Thoracic aorta (tissue), 2 donors: ENCODE results near the gene FHIT. TPM values are rescaled to one million over a fixed set of nuclear protein-coding genes. Genes with fewer than 3 reads are reported as not detected.
"Not testable (repeated sequence)": the region's sequence is repeated elsewhere in the genome, so short reads cannot be mapped to it uniquely, and the experiment has no call there.

Source experiments
- ATAC-seq: fragments of 150-250 bp; one replicate; pipeline ENCODE4 v1.8.0; 2017; ENCODE audit warnings: low read depth; ENCODE audit not compliant: insufficient number of reproducible peaks, low FRiP score
- DNase-seq: peaks from one replicate; pipeline ENCODE4 v3.0.0-alpha.2; 2020; ENCODE audit warnings: low spot score
- H3K27ac ChIP-seq, 2 donors: fragments of 200-600 bp; sonication (generic); 1 replicate in 1 of 2; 2 replicates in 1 of 2; pipeline ENCODE4 v1.5.1; 2016; ENCODE audit warnings: mild to moderate bottlenecking in 2 of 2, moderate library complexity in 2 of 2
- H3K27me3 ChIP-seq: fragments of 200-600 bp; sonication (generic); replicated peaks from 2 replicates; pipeline ENCODE4 v1.6.0; 2016; ENCODE audit warnings: mild to moderate bottlenecking; ENCODE audit not compliant: insufficient read depth
- H3K36me3 ChIP-seq: fragments of 200-600 bp; sonication (generic); one replicate; pipeline ENCODE4 v1.5.1; 2016
- H3K4me1 ChIP-seq, 2 donors: fragments of 200-600 bp; sonication (generic); 1 replicate in 1 of 2; 2 replicates in 1 of 2; pipeline versions ENCODE4 v1.5.1 to v1.6.0; 2016; ENCODE audit warnings: low read depth in 2 of 2, mild to moderate bottlenecking in 1 of 2; ENCODE audit not compliant: control insufficient read depth in 1 of 2
- H3K4me3 ChIP-seq: fragments of 200-600 bp; sonication (generic); 2 replicates; pipeline ENCODE4 v1.5.1; 2016; ENCODE audit warnings: mild to moderate bottlenecking
- H3K9me3 ChIP-seq: fragments of 200-600 bp; sonication (generic); 2 replicates; pipeline ENCODE4 v1.5.1; 2016
- CTCF ChIP-seq: fragments of 200-600 bp; sonication (generic); IDR thresholded peaks from one replicate; pipeline ENCODE4 v1.5.1; 2019; ENCODE audit warnings: antibody characterized with exemption
- total RNA-seq, 2 donors: library from RNA; depleted of rRNA; stranded (reverse); fragments of >200 nt; gene quantifications; one replicate each; pipeline versions ENCODE4 v1.1.0 to v1.2.3, GENCODE V29; 2016

The FHIT gene
- total RNA-seq, 2 donors from 2014 or later = 2.0 to 2.3 TPM

GRCh38 chr3:60696428-60697125 is 554.7 kb downstream of the FHIT start:
- DNase-seq = no peak
- Histone ChIP-seq H3K27me3 (no peaks in the 10 kb centered on the region), H3K36me3 (no peaks in the 10 kb centered on the region), H3K4me1 (no peaks in the 10 kb centered on the region), H3K9me3 (no peaks in the 10 kb centered on the region), H3K4me3 (no peak overlapping the region), H3K27ac (no peak overlapping the region)
- no peak for TF ChIP-seq CTCF
- ATAC-seq = no peak

GRCh38 chr3:60675424-60675823 is 575.8 kb downstream of the FHIT start:
- no peaks in the 10 kb centered on the region for H3K36me3 ChIP-seq
- no peaks in the 10 kb centered on the region for H3K4me1 ChIP-seq
- no peaks in the 10 kb centered on the region for H3K27me3 ChIP-seq
- no peak overlapping the region for H3K27ac ChIP-seq
- ATAC-seq (no peak), DNase-seq (no peak)
- H3K9me3 ChIP-seq = no peaks in the 10 kb centered on the region
- no peak overlapping the region for H3K4me3 ChIP-seq
- TF ChIP-seq CTCF = no peak

- H3K4me1 ChIP-seq = no peaks in the 10 kb centered on the region
- no peak for DNase-seq
- H3K36me3 ChIP-seq = no peaks in the 10 kb centered on the region
- H3K4me3 ChIP-seq = no peak overlapping the region
- ATAC-seq = no peak
- TF ChIP-seq CTCF = no peak
- no peak overlapping the region for H3K27ac ChIP-seq
- no peaks in the 10 kb centered on the region for H3K27me3 ChIP-seq
- H3K9me3 ChIP-seq = no peaks in the 10 kb centered on the region
Observed at GRCh38 chr3:60674870-60675269, 576.4 kb downstream of the FHIT start.

GRCh38 chr3:60673123-60673522 is 578.1 kb downstream of the FHIT start:
- H3K27ac ChIP-seq = no peak overlapping the region
- no peak for ATAC-seq
- no peaks in the 10 kb centered on the region for H3K9me3 ChIP-seq

GRCh38 chr3:60672337-60672736 is 578.9 kb downstream of the FHIT start:
- H3K4me3 ChIP-seq, H3K9me3 ChIP-seq, H3K36me3 ChIP-seq, H3K27ac ChIP-seq, DNase-seq, ATAC-seq, H3K4me1 ChIP-seq, H3K27me3 ChIP-seq: not testable (repeated sequence)

More at GRCh38 chr3:60673123-60673522, 578.1 kb downstream of the FHIT start:
- no peak for DNase-seq
- Histone ChIP-seq H3K4me1 (no peaks in the 10 kb centered on the region), H3K27me3 (no peaks in the 10 kb centered on the region), H3K4me3 (no peak overlapping the region), H3K36me3 (no peaks in the 10 kb centered on the region)
- no peak for TF ChIP-seq CTCF

- H3K4me3 ChIP-seq = no peak overlapping the region
- peaks cover 3% of the 10 kb centered on the region for H3K9me3 ChIP-seq
- no peaks in the 10 kb centered on the region for H3K27me3 ChIP-seq
- DNase-seq = no peak
- no peaks in the 10 kb centered on the region for H3K4me1 ChIP-seq
- no peak for ATAC-seq
- no peaks in the 10 kb centered on the region for H3K36me3 ChIP-seq
- TF ChIP-seq CTCF = no peak
- no peak overlapping the region for H3K27ac ChIP-seq
Observed at GRCh38 chr3:60669636-60670035, 581.6 kb downstream of the FHIT start.
